Measurements from ENCODE around the gene GPR162.

DNA sequence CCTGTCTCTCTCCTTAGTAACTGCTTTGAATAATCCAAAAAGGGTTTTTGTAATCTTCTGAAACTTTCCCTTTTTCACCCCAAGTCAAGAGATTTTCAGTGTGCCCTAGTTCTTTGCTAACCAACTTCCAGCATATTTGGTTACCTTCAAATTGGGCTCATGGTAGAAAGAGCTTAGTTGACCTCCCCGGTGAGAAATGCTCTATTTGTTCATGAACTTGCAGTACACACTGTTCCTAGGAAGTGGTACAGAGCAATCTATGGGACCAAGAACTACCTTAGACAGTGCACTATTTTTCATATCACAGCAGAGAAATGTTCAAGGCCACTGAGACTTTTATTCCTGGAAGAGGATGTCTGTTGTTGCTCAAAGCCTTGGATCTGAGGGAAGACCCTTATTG is 32.0 kb downstream of the GPR162 start:
- TF ChIP-seq TAF1 (IDR thresholded peaks at IDR 0.05; ENCODE audit: low read depth) (no peak), EP300 (IDR thresholded peaks at IDR 0.05; ENCODE audit: borderline replicate concordance) (no peak), TCF12 (IDR thresholded peaks at IDR 0.05; ENCODE audit: low read depth) (no peak)
- TF ChIP-seq, protein P1, sequence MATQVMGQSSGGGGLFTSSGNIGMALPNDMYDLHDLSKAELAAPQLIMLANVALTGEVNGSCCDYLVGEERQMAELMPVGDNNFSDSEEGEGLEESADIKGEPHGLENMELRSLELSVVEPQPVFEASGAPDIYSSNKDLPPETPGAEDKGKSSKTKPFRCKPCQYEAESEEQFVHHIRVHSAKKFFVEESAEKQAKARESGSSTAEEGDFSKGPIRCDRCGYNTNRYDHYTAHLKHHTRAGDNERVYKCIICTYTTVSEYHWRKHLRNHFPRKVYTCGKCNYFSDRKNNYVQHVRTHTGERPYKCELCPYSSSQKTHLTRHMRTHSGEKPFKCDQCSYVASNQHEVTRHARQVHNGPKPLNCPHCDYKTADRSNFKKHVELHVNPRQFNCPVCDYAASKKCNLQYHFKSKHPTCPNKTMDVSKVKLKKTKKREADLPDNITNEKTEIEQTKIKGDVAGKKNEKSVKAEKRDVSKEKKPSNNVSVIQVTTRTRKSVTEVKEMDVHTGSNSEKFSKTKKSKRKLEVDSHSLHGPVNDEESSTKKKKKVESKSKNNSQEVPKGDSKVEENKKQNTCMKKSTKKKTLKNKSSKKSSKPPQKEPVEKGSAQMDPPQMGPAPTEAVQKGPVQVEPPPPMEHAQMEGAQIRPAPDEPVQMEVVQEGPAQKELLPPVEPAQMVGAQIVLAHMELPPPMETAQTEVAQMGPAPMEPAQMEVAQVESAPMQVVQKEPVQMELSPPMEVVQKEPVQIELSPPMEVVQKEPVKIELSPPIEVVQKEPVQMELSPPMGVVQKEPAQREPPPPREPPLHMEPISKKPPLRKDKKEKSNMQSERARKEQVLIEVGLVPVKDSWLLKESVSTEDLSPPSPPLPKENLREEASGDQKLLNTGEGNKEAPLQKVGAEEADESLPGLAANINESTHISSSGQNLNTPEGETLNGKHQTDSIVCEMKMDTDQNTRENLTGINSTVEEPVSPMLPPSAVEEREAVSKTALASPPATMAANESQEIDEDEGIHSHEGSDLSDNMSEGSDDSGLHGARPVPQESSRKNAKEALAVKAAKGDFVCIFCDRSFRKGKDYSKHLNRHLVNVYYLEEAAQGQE (IDR thresholded peaks at IDR 0.05; ENCODE audit: low read depth): no peak
